ACC112 (cell line): ENCODE measurements around the gene PHOSPHO1.
"Not testable (repeated sequence)": the region's sequence is repeated elsewhere in the genome, so short reads cannot be mapped to it uniquely, and the experiment has no call there.

Experiments
- H2AFZ ChIP-seq: fragments of 200-600 bp; sonication (generic); one replicate; pipeline ENCODE4 v1.6.0; 2017; ENCODE audit warnings: antibody characterized with exemption, low read length; ENCODE audit not compliant: unreplicated experiment
- H3K27ac ChIP-seq: fragments of 200-600 bp; sonication (generic); 2 replicates; pipeline ENCODE4 v1.5.1; 2014; ENCODE audit warnings: low read depth, mild to moderate bottlenecking, antibody characterized with exemption, low read length, moderate library complexity
- H3K27me3 ChIP-seq: fragments of 200-600 bp; sonication (generic); 2 replicates; pipeline ENCODE4 v1.6.1; 2014; ENCODE audit warnings: mild to moderate bottlenecking, antibody characterized with exemption, low read length, moderate library complexity, mixed read lengths; ENCODE audit not compliant: insufficient read depth
- H3K36me3 ChIP-seq: fragments of 200-600 bp; sonication (generic); 2 replicates; pipeline ENCODE4 v1.6.1; 2016; ENCODE audit warnings: mild to moderate bottlenecking, antibody characterized with exemption, low read length, moderate library complexity, mixed read lengths; ENCODE audit not compliant: insufficient read depth
- H3K4me1 ChIP-seq: fragments of 200-600 bp; sonication (generic); one replicate; pipeline ENCODE4 v1.6.1; 2016; ENCODE audit warnings: low read length, mixed read lengths; ENCODE audit not compliant: insufficient read depth, unreplicated experiment, control insufficient read depth
- H3K4me3 ChIP-seq: fragments of 200-600 bp; sonication (generic); 2 replicates; pipeline ENCODE4 v1.5.1; 2014; ENCODE audit warnings: mild to moderate bottlenecking, low read depth, low read length
- H3K79me2 ChIP-seq: fragments of 200-600 bp; sonication (generic); one replicate; pipeline ENCODE4 v1.6.0; 2016; ENCODE audit warnings: low read length; ENCODE audit not compliant: control insufficient read depth, unreplicated experiment, insufficient read depth

Gene PHOSPHO1

GRCh38 chr17:49191917-49192741 lies 38.5 kb downstream of the PHOSPHO1 start:
- Histone ChIP-seq H3K36me3 (no peaks in the 10 kb centered on the region), H3K79me2 (no peaks in the 10 kb centered on the region), H3K27ac (peak overlapping the region; percentile 91), H2AFZ (peak overlapping the region; percentile 87), H3K27me3 (no peaks in the 10 kb centered on the region), H3K4me3 (peak overlapping the region; percentile 94), H3K4me1 (peaks cover under 1% of the 10 kb centered on the region)

- H3K4me3 ChIP-seq, result peak overlapping the region; percentile 94
- H3K79me2 ChIP-seq, result no peaks in the 10 kb centered on the region
- no peaks in the 10 kb centered on the region for H3K4me1 ChIP-seq
- H3K27ac ChIP-seq, result peak overlapping the region; percentile 91
- no peaks in the 10 kb centered on the region for H3K36me3 ChIP-seq
- no peaks in the 10 kb centered on the region for H3K27me3 ChIP-seq
- peak overlapping the region; percentile 86 for H2AFZ ChIP-seq
Measured at GRCh38 chr17:49191409-49191916, 39.1 kb downstream of the PHOSPHO1 start.

GRCh38 chr17:49190932-49191331 lies 39.7 kb downstream of the PHOSPHO1 start:
- H3K4me3 ChIP-seq, result no peak overlapping the region
- no peaks in the 10 kb centered on the region for H3K36me3 ChIP-seq
- no peaks in the 10 kb centered on the region for H3K79me2 ChIP-seq
- H2AFZ ChIP-seq, result no peak overlapping the region
- H3K27ac ChIP-seq, result no peak overlapping the region
- no peaks in the 10 kb centered on the region for H3K4me1 ChIP-seq
- no peaks in the 10 kb centered on the region for H3K27me3 ChIP-seq

- Histone ChIP-seq H3K36me3 (no peaks in the 10 kb centered on the region), H3K4me1 (no peaks in the 10 kb centered on the region), H3K4me3 (no peak overlapping the region), H2AFZ (no peak overlapping the region), H3K27me3 (no peaks in the 10 kb centered on the region), H3K27ac (no peak overlapping the region), H3K79me2 (no peaks in the 10 kb centered on the region)
Measured at GRCh38 chr17:49187301-49187700, 43.3 kb downstream of the PHOSPHO1 start.

GRCh38 chr17:49185381-49185780 lies 45.2 kb downstream of the PHOSPHO1 start:
- H3K4me3 ChIP-seq, H3K36me3 ChIP-seq: not testable (repeated sequence)

GRCh38 chr17:49184522-49184921 lies 46.1 kb downstream of the PHOSPHO1 start:
- H3K36me3 ChIP-seq, H3K4me1 ChIP-seq, H3K27me3 ChIP-seq, H3K79me2 ChIP-seq, H2AFZ ChIP-seq, H3K4me3 ChIP-seq, H3K27ac ChIP-seq: not testable (repeated sequence)

More at GRCh38 chr17:49185381-49185780, 45.2 kb downstream of the PHOSPHO1 start:
- not testable (repeated sequence) for H3K27me3 ChIP-seq, H3K4me1 ChIP-seq, H3K79me2 ChIP-seq, H2AFZ ChIP-seq, H3K27ac ChIP-seq

- H3K4me1 ChIP-seq, result no peaks in the 10 kb centered on the region
- no peaks in the 10 kb centered on the region for H3K79me2 ChIP-seq
- no peak overlapping the region for H2AFZ ChIP-seq
- no peak overlapping the region for H3K27ac ChIP-seq
- H3K4me3 ChIP-seq, result no peak overlapping the region
- H3K27me3 ChIP-seq, result no peaks in the 10 kb centered on the region
- H3K36me3 ChIP-seq, result no peaks in the 10 kb centered on the region
Measured at GRCh38 chr17:49183801-49184200, 46.8 kb downstream of the PHOSPHO1 start.

- Histone ChIP-seq H3K27me3 (no peaks in the 10 kb centered on the region), H2AFZ (no peak overlapping the region), H3K36me3 (no peaks in the 10 kb centered on the region), H3K4me3 (no peak overlapping the region), H3K79me2 (no peaks in the 10 kb centered on the region), H3K27ac (no peak overlapping the region), H3K4me1 (no peaks in the 10 kb centered on the region)
Measured at GRCh38 chr17:49183341-49183740, 47.2 kb downstream of the PHOSPHO1 start.

- Histone ChIP-seq H3K79me2 (no peaks in the 10 kb centered on the region), H3K4me3 (no peak overlapping the region), H3K36me3 (no peaks in the 10 kb centered on the region), H3K27ac (no peak overlapping the region), H3K4me1 (no peaks in the 10 kb centered on the region), H2AFZ (no peak overlapping the region), H3K27me3 (no peaks in the 10 kb centered on the region)
Measured at GRCh38 chr17:49180998-49181635, 49.5 kb downstream of the PHOSPHO1 start.

- Histone ChIP-seq H3K36me3 (no peaks in the 10 kb centered on the region), H3K4me3 (no peak overlapping the region), H3K27me3 (peaks cover 7% of the 10 kb centered on the region; the same call in 1 of the 2 replicates), H3K4me1 (no peaks in the 10 kb centered on the region), H2AFZ (no peak overlapping the region), H3K27ac (no peak overlapping the region), H3K79me2 (no peaks in the 10 kb centered on the region)
Measured at GRCh38 chr17:49180303-49180702, 50.3 kb downstream of the PHOSPHO1 start.

- H2AFZ ChIP-seq, H3K79me2 ChIP-seq, H3K4me1 ChIP-seq, H3K36me3 ChIP-seq, H3K27ac ChIP-seq, H3K4me3 ChIP-seq: not testable (repeated sequence)
- peaks cover 40% of the 10 kb centered on the region for H3K27me3 ChIP-seq
Measured at GRCh38 chr17:49175978-49176377, 54.6 kb downstream of the PHOSPHO1 start.
